Measurements from ENCODE around the gene SLC7A9.

Gene SLC7A9

DNA sequence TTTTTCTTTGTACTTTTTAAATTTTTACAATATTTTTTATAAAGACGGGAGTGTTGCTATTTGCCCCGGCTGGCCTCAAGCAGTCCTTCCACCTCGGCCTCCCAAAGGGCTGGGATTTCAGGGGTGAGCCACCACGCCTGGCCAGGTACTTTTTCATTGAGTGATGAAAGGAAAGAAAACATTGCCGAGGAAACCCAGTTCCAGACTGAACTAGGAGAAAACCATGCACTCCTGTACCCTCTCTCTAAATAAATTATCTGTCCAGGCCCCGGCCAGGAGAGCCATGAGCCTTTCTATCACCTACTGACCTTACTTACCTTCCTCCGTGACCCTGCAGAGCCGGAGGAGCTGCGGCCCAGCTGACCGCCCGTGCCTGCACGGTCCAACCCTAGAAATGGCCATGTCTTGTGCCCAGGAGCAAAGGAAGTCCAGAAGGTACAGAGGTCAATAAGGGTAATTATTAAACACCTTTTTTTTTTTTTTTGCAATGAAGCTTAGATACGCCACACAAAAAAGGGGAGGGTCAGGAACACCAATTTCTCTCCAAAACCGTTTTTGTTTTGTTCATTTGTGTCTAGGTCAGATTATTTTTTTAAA, at the start of gene SLC7A9:
Gene SLC7A9 (minus strand): TSS at position 399 of the 597 bp plus-strand sequence. CDS start 1,233 bp downstream, outside the sequence.
- no peak for DNase-seq (ENCODE audit: low read depth)
- no peak within 1 kb of the TSS for H3K4me3 ChIP-seq (ENCODE audit: low read depth, low read length)
- TF ChIP-seq, protein P1, sequence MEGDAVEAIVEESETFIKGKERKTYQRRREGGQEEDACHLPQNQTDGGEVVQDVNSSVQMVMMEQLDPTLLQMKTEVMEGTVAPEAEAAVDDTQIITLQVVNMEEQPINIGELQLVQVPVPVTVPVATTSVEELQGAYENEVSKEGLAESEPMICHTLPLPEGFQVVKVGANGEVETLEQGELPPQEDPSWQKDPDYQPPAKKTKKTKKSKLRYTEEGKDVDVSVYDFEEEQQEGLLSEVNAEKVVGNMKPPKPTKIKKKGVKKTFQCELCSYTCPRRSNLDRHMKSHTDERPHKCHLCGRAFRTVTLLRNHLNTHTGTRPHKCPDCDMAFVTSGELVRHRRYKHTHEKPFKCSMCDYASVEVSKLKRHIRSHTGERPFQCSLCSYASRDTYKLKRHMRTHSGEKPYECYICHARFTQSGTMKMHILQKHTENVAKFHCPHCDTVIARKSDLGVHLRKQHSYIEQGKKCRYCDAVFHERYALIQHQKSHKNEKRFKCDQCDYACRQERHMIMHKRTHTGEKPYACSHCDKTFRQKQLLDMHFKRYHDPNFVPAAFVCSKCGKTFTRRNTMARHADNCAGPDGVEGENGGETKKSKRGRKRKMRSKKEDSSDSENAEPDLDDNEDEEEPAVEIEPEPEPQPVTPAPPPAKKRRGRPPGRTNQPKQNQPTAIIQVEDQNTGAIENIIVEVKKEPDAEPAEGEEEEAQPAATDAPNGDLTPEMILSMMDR (conservative IDR thresholded peaks at IDR 0.05; ENCODE audit: low read depth, low read length): no peak

DNA sequence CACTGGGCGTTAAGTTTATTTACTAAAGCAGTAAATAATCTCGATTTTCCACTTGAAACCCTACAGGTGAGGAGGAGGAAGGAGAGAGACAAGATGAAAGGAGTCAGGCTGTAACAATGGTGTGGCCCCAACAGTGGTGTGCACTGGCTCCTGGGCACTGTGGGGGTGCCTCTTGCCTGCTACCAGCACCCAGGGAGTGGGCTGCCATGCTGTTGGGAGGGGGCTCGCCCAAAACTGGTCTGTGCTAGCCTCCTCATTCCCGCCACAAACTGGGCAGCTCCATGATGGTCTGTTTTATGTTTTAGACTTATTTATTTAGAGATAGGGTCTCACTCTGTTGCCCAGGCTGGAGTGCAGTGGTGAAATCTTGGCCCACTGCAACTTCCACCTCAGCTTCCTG, 49.8 kb upstream of the SLC7A9 start:
- TF ChIP-seq, protein P1 (conservative IDR thresholded peaks at IDR 0.05; ENCODE audit: low read depth, low read length): no peak
- DNase-seq (ENCODE audit: low read depth): no peak
- H3K4me3 ChIP-seq (ENCODE audit: low read depth, low read length): no peak overlapping the region

DNA sequence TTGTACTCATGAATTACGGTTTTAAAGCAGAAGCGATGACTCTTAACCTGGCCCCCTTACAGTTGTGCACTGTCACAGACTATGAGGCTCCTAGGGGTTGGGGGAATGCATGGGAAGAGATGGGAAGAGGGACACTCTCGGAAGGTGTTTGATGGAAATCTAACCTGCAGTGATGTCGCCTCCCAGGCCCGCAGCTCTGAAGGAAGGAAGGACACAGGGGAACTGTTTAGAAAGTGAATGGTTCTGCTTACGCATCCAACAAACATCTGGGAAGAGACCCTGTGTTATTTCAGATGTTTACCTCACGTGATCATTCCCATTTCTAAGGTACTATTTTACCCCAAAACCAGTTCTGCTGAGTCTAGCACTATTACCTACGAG, 48.0 kb upstream of the SLC7A9 start:
- no peak overlapping the region for H3K4me3 ChIP-seq (ENCODE audit: low read depth, low read length)
- TF ChIP-seq, protein P1 (conservative IDR thresholded peaks at IDR 0.05; ENCODE audit: low read depth, low read length): no peak
- DNase-seq (ENCODE audit: low read depth): no peak

DNA sequence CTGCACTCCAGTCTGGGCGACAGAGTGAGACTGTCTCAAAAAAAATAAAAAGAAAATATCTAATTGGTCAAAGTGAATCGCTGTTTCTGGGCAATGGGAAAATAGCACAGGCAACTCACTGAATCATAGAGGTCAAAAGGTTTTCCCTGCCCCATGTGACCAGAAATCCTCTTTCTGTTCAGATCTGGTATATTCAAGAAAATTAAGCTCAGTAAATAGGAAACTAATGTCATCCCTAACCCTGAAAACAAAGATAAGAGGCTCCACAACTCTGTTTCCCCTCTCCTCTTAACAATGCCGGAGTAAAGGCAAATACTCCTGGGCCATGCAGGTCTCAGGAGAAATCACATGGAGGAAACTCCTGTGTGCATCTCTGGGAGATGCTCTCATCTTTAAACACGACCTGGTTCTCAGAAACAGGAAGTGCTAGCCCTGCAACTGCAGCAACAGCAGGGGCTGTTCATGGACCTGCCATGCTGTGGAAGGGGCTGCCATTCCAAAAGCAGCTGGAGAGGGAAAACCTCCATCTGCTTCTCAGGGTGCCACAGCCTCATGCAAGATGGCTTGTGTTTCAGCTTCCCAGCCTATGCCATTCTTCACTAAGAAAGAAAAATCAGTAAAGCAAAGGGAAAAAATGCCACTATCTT, 47.5 kb upstream of the SLC7A9 start:
- no peak overlapping the region for H3K4me3 ChIP-seq (ENCODE audit: low read depth, low read length)
- DNase-seq (ENCODE audit: low read depth): peak; percentile 36
- TF ChIP-seq, protein P1 (conservative IDR thresholded peaks at IDR 0.05; ENCODE audit: low read depth, low read length): no peak

- TF ChIP-seq, protein P1 (conservative IDR thresholded peaks at IDR 0.05; ENCODE audit: low read depth, low read length): no peak
- no peak for DNase-seq (ENCODE audit: low read depth)
- no peak overlapping the region for H3K4me3 ChIP-seq (ENCODE audit: low read depth, low read length)
Observed at GRCh38 chr19:32914879-32915660, 45.5 kb upstream of the SLC7A9 start.

DNA sequence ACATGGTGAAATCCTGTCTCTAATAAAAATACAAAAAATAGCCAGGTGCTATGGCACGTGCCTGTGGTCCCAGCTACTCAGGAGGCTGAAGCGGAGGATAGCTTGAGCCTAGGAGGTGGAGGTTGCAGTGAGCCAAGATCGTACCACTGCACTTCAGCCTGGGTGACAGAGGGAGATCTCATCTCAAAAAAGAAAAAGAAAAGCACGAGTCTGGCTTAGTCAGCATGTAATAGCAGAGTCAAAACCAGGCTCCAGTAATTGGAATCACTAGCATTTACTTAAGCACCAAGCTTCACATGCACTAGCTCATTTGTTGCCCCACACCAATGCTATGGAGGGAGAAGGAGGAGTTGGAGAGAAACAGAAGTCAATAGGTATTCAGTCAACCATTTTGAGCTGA, 41.9 kb upstream of the SLC7A9 start:
- TF ChIP-seq, protein P1 (conservative IDR thresholded peaks at IDR 0.05; ENCODE audit: low read depth, low read length): no peak
- H3K4me3 ChIP-seq (ENCODE audit: low read depth, low read length): no peak overlapping the region
- no peak for DNase-seq (ENCODE audit: low read depth)
